ENCODE measurements around the gene ZSCAN5C.

ZSCAN5C gene

DNA sequence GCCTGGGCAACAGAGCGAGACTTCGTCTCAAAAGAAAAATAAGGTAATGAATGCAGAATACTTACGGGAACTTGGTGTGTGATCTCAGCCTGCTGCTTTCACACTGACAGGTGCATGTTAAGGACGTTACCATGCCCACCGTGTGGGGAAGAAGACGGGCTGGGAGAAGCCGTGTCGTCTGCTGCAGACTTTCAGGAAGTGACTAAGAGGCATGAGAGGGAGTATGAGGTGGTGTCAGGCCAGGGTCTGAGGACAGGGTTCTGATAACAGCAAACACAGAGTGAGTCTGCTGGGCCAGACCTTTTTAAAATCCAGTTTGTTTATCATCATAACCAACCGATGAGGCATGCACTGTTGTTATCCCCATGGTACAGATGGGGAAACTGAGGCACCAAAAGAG is 39.8 kb upstream of the ZSCAN5C start:
- Histone ChIP-seq H3K4me1 (ENCODE audit: control insufficient read depth, insufficient read depth, low read length) (no peaks in the 10 kb centered on the region), H3K4me3 (ENCODE audit: low read depth, low read length) (no peak overlapping the region), H3K36me3 (ENCODE audit: control insufficient read depth in 2 of 2, insufficient read depth in 1 of 2, low read length in 2 of 2) (peaks cover 13 to 40% of the 10 kb centered on the region in 2 experiments), H3K27ac (ENCODE audit: extremely low read depth, low read depth, low read length) (no peak overlapping the region), H3K9me3 (ENCODE audit: control insufficient read depth, insufficient read depth, low read depth, low read length) (no peaks in the 10 kb centered on the region)
- ChIA-PET POLR2A (no interaction called here), CTCF (no interaction called here)
- TF ChIP-seq, protein P1, sequence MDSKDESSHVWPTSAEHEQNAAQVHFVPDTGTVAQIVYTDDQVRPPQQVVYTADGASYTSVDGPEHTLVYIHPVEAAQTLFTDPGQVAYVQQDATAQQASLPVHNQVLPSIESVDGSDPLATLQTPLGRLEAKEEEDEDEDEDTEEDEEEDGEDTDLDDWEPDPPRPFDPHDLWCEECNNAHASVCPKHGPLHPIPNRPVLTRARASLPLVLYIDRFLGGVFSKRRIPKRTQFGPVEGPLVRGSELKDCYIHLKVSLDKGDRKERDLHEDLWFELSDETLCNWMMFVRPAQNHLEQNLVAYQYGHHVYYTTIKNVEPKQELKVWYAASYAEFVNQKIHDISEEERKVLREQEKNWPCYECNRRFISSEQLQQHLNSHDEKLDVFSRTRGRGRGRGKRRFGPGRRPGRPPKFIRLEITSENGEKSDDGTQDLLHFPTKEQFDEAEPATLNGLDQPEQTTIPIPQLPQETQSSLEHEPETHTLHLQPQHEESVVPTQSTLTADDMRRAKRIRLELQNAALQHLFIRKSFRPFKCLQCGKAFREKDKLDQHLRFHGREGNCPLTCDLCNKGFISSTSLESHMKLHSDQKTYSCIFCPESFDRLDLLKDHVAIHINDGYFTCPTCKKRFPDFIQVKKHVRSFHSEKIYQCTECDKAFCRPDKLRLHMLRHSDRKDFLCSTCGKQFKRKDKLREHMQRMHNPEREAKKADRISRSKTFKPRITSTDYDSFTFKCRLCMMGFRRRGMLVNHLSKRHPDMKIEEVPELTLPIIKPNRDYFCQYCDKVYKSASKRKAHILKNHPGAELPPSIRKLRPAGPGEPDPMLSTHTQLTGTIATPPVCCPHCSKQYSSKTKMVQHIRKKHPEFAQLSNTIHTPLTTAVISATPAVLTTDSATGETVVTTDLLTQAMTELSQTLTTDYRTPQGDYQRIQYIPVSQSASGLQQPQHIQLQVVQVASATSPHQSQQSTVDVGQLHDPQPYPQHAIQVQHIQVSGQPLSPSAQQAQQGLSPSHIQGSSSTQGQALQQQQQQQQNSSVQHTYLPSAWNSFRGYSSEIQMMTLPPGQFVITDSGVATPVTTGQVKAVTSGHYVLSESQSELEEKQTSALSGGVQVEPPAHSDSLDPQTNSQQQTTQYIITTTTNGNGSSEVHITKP (tag by site-specific recombination; IDR thresholded peaks at IDR 0.05) = no peak
- TF ChIP-seq TCF7L2 (IDR thresholded peaks at IDR 0.05; ENCODE audit: borderline replicate concordance, low read depth, low read length) (no peak), ZNF830 (tag by site-specific recombination; IDR thresholded peaks at IDR 0.05; ENCODE audit: low read depth) (no peak), KLF9 (tag by site-specific recombination; IDR thresholded peaks at IDR 0.05; ENCODE audit: low read depth) (no peak), PRDM1 (tag by site-specific recombination; IDR thresholded peaks at IDR 0.05) (no peak), ZNF426 (tag by site-specific recombination; IDR thresholded peaks at IDR 0.05) (no peak), BCL11B (tag by site-specific recombination; IDR thresholded peaks at IDR 0.05; ENCODE audit: low read depth) (no peak), HOXD13 (CRISPR knock-in tag; IDR thresholded peaks at IDR 0.05; ENCODE audit: borderline replicate concordance) (no peak), ZNF621 (tag by site-specific recombination; IDR thresholded peaks at IDR 0.05) (no peak), ZNF404 (tag by site-specific recombination; IDR thresholded peaks at IDR 0.05) (no peak), ZNF843 (tag by site-specific recombination; IDR thresholded peaks at IDR 0.05) (no peak), SETDB1 (IDR thresholded peaks at IDR 0.05; ENCODE audit: insufficient read length, low read length) (no peak)
- TF ChIP-seq, protein P2, sequence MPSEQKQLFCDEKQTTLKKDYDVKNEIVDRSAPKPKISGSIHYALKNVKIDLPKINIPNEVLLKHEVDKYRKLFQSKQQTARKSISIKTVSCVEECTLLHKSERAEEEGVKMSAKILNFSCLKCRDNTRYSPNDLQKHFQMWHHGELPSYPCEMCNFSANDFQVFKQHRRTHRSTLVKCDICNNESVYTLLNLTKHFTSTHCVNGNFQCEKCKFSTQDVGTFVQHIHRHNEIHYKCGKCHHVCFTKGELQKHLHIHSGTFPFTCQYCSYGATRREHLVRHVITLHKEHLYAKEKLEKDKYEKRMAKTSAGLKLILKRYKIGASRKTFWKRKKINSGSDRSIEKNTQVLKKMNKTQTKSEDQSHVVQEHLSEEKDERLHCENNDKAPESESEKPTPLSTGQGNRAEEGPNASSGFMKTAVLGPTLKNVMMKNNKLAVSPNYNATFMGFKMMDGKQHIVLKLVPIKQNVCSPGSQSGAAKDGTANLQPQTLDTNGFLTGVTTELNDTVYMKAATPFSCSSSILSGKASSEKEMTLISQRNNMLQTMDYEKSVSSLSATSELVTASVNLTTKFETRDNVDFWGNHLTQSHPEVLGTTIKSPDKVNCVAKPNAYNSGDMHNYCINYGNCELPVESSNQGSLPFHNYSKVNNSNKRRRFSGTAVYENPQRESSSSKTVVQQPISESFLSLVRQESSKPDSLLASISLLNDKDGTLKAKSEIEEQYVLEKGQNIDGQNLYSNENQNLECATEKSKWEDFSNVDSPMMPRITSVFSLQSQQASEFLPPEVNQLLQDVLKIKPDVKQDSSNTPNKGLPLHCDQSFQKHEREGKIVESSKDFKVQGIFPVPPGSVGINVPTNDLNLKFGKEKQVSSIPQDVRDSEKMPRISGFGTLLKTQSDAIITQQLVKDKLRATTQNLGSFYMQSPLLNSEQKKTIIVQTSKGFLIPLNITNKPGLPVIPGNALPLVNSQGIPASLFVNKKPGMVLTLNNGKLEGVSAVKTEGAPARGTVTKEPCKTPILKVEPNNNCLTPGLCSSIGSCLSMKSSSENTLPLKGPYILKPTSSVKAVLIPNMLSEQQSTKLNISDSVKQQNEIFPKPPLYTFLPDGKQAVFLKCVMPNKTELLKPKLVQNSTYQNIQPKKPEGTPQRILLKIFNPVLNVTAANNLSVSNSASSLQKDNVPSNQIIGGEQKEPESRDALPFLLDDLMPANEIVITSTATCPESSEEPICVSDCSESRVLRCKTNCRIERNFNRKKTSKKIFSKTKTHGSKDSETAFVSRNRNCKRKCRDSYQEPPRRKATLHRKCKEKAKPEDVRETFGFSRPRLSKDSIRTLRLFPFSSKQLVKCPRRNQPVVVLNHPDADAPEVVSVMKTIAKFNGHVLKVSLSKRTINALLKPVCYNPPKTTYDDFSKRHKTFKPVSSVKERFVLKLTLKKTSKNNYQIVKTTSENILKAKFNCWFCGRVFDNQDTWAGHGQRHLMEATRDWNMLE (tag by site-specific recombination; conservative IDR thresholded peaks at IDR 0.05; ENCODE audit: low read depth) = no peak
- TF ChIP-seq, protein P3, sequence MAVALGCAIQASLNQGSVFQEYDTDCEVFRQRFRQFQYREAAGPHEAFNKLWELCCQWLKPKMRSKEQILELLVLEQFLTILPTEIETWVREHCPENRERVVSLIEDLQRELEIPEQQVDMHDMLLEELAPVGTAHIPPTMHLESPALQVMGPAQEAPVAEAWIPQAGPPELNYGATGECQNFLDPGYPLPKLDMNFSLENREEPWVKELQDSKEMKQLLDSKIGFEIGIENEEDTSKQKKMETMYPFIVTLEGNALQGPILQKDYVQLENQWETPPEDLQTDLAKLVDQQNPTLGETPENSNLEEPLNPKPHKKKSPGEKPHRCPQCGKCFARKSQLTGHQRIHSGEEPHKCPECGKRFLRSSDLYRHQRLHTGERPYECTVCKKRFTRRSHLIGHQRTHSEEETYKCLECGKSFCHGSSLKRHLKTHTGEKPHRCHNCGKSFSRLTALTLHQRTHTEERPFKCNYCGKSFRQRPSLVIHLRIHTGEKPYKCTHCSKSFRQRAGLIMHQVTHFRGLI (tag by site-specific recombination; IDR thresholded peaks at IDR 0.05) = no peak
- TF ChIP-seq, protein P4, sequence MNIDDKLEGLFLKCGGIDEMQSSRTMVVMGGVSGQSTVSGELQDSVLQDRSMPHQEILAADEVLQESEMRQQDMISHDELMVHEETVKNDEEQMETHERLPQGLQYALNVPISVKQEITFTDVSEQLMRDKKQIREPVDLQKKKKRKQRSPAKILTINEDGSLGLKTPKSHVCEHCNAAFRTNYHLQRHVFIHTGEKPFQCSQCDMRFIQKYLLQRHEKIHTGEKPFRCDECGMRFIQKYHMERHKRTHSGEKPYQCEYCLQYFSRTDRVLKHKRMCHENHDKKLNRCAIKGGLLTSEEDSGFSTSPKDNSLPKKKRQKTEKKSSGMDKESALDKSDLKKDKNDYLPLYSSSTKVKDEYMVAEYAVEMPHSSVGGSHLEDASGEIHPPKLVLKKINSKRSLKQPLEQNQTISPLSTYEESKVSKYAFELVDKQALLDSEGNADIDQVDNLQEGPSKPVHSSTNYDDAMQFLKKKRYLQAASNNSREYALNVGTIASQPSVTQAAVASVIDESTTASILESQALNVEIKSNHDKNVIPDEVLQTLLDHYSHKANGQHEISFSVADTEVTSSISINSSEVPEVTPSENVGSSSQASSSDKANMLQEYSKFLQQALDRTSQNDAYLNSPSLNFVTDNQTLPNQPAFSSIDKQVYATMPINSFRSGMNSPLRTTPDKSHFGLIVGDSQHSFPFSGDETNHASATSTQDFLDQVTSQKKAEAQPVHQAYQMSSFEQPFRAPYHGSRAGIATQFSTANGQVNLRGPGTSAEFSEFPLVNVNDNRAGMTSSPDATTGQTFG (tag by site-specific recombination; IDR thresholded peaks at IDR 0.05; ENCODE audit: borderline replicate concordance) = no peak
- TF ChIP-seq, protein P5, sequence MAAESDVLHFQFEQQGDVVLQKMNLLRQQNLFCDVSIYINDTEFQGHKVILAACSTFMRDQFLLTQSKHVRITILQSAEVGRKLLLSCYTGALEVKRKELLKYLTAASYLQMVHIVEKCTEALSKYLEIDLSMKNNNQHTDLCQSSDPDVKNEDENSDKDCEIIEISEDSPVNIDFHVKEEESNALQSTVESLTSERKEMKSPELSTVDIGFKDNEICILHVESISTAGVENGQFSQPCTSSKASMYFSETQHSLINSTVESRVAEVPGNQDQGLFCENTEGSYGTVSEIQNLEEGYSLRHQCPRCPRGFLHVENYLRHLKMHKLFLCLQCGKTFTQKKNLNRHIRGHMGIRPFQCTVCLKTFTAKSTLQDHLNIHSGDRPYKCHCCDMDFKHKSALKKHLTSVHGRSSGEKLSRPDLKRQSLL (tag by site-specific recombination; IDR thresholded peaks at IDR 0.05) = no peak
